ENCODE measurements around the gene SHTN1.

The SHTN1 gene

GRCh38 chr10:116878123-116878522, 126.9 kb downstream of the SHTN1 start:
- H3K4me3 ChIP-seq (ENCODE audit: low read depth, low read length): no peak overlapping the region

- no peak overlapping the region for H3K4me3 ChIP-seq (ENCODE audit: low read depth, low read length)
These were observed 127.6 kb downstream of the SHTN1 start for GRCh38 chr10:116877391-116877790.

- no peak overlapping the region for H3K4me3 ChIP-seq (ENCODE audit: low read depth, low read length)
These were observed 129.1 kb downstream of the SHTN1 start for GRCh38 chr10:116875897-116876296.

GRCh38 chr10:116873134-116873533, 131.9 kb downstream of the SHTN1 start:
- no peak overlapping the region for H3K4me3 ChIP-seq (ENCODE audit: low read depth, low read length)

- H3K4me3 ChIP-seq (ENCODE audit: low read depth, low read length): no peak overlapping the region
These were observed 134.0 kb downstream of the SHTN1 start for GRCh38 chr10:116870949-116871348.

- no peak overlapping the region for H3K4me3 ChIP-seq (ENCODE audit: low read depth, low read length)
These were observed 136.3 kb downstream of the SHTN1 start for GRCh38 chr10:116868722-116869121.

GRCh38 chr10:116868198-116868676, 136.8 kb downstream of the SHTN1 start:
- H3K4me3 ChIP-seq (ENCODE audit: low read depth, low read length): no peak overlapping the region

GRCh38 chr10:116866987-116867595, 137.9 kb downstream of the SHTN1 start:
- H3K4me3 ChIP-seq (ENCODE audit: low read depth, low read length): no peak overlapping the region

GRCh38 chr10:116866066-116866465, 138.9 kb downstream of the SHTN1 start:
- no peak overlapping the region for H3K4me3 ChIP-seq (ENCODE audit: low read depth, low read length)

- H3K4me3 ChIP-seq (ENCODE audit: low read depth, low read length): no peak overlapping the region
These were observed 140.6 kb downstream of the SHTN1 start for GRCh38 chr10:116864436-116864835.

- no peak overlapping the region for H3K4me3 ChIP-seq (ENCODE audit: low read depth, low read length)
These were observed 143.2 kb downstream of the SHTN1 start for GRCh38 chr10:116861796-116862195.

- no peak overlapping the region for H3K4me3 ChIP-seq (ENCODE audit: low read depth, low read length)
These were observed 147.8 kb downstream of the SHTN1 start for GRCh38 chr10:116857156-116857555.

- no peak overlapping the region for H3K4me3 ChIP-seq (ENCODE audit: low read depth, low read length)
These were observed 151.3 kb downstream of the SHTN1 start for GRCh38 chr10:116853701-116854100.

- no peak overlapping the region for H3K4me3 ChIP-seq (ENCODE audit: low read depth, low read length)
These were observed 151.7 kb downstream of the SHTN1 start for GRCh38 chr10:116853287-116853686.

- H3K4me3 ChIP-seq (ENCODE audit: low read depth, low read length): no peak overlapping the region
These were observed 152.7 kb downstream of the SHTN1 start for GRCh38 chr10:116852246-116852645.

- peak overlapping the region; percentile 75 for H3K4me3 ChIP-seq (ENCODE audit: low read depth, low read length)
These were observed 154.9 kb downstream of the SHTN1 start for GRCh38 chr10:116850058-116850611.

GRCh38 chr10:116849248-116850057, 155.5 kb downstream of the SHTN1 start, which contains the start of gene ENO4:
TSS of gene ENO4 (plus strand) at chr10:116849499. CDS start at chr10:116849567, 68 bp downstream.
- peak within 1 kb of the TSS; percentile 75 for H3K4me3 ChIP-seq (ENCODE audit: low read depth, low read length)

GRCh38 chr10:116848944-116849247, 156.1 kb downstream of the SHTN1 start:
- peak overlapping the region; percentile 75 for H3K4me3 ChIP-seq (ENCODE audit: low read depth, low read length)

GRCh38 chr10:116848032-116848943, 156.7 kb downstream of the SHTN1 start:
- H3K4me3 ChIP-seq (ENCODE audit: low read depth, low read length): peak overlapping the region; percentile 75

- no peak overlapping the region for H3K4me3 ChIP-seq (ENCODE audit: low read depth, low read length)
These were observed 159.2 kb downstream of the SHTN1 start for GRCh38 chr10:116845823-116846222.
